Umbilical cord (tissue), 2 donors: Measurements from ENCODE around the gene NCOA3. TPM values are rescaled to one million over a fixed set of nuclear protein-coding genes. Genes with fewer than 3 reads are reported as not detected.
A peak's percentile ranks its signal among the peaks of the same experiment; 100 is the strongest.
"Not testable (repeated sequence)": the region's sequence is repeated elsewhere in the genome, so short reads cannot be mapped to it uniquely, and the experiment has no call there.

Experiments used
- DNase-seq: peaks from one replicate; pipeline ENCODE4 v3.0.0-alpha.2; 2015; ENCODE audit warnings: low spot score
- total RNA-seq: library from RNA; depleted of rRNA; stranded (reverse); fragments of >200 nt; gene quantifications from one replicate; pipeline ENCODE4 v1.2.3, GENCODE V29; 2014; ENCODE audit warnings: low replicate concordance; ENCODE audit not compliant: insufficient read depth

The NCOA3 gene
- total RNA-seq, 1 donor from 2014 or later: 31.5 TPM

DNA sequence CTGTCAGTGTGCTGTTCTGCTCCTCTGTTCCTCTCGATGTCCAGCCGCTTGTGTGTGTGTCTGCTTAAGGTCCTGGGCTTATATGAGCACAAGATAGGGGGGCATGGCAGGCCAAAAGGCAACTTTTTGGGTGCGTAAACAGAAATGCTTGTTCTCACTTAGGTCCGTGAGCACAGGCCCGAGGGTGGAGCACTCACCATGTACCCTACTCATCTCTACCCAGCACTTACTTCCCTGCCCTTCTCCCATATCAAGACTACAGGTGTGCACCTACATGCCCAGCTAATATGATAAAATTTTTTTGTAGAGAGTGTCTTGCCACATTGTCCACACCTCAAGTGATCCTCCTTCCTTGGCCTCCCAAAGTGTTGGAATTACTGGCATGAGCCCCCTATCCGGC lies 34.3 kb downstream of the NCOA3 start:
- DNase-seq: no peak

DNA sequence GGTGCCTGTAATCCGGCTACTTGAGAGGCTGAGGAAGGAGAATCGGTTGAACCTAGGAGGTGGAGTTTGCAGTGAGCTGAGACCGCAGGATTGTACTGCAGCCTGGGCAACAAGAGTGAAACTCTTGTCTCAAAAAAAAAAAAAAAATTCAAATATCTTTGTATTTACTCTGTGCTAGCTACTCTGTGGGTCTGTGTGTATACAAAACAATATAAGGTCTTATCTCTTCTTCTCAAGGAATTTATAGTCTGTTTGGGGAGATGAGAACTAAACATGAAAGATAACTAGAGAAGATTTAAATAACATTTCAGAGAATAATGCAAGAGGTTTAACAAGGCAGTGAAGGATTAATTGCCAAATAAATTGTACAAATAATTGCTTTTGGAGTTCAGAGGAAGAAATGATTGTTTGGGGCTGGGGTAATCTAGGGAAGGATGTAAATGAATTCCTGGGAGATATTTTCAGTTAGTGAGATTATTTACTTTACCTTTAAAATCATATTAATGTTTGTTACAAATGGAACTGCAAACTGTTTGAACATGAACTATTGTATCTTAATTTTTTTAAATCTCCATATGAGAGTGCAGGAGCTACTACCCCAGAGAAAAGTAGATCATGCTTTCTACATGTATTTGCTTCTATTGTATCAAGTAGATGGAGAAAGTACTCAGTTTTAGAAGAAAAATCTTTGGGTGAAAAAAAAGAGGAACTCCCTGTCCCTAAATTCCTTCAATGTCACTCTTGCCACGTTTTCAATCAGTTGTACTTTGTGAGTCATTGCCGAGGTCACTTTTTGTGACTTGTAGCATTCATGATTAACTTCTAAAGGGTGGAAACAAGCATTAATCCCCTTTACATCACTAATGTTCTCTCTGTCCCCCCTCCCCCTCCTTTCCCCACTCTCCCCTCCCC lies 39.0 kb downstream of the NCOA3 start:
- DNase-seq: no peak

- DNase-seq: no peak
These were observed 39.8 kb downstream of the NCOA3 start for GRCh38 chr20:47541355-47541922.

GRCh38 chr20:47543006-47543431 lies 41.3 kb downstream of the NCOA3 start:
- DNase-seq: no peak

- no peak for DNase-seq
These were observed 42.6 kb downstream of the NCOA3 start for GRCh38 chr20:47544240-47544639.

DNA sequence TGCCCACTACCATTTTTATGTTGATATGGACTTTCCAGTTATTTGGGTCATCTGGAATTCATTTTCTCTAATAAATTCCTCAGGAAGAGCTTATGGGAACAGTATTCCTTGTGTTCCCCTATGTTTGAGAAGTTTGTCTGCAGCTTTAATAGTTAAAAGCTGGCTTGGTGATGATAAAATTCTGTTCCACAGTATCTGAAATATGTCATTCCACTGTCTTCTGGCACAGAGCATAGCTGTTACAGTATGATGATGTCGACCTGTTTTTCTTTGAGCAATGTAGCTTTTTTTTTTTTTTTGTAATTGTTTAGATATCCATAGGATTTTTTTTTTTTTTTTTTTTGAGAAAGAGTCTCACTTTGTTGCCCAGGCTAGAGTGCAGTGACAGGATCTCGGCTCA lies 43.2 kb downstream of the NCOA3 start:
- no peak for DNase-seq

DNA sequence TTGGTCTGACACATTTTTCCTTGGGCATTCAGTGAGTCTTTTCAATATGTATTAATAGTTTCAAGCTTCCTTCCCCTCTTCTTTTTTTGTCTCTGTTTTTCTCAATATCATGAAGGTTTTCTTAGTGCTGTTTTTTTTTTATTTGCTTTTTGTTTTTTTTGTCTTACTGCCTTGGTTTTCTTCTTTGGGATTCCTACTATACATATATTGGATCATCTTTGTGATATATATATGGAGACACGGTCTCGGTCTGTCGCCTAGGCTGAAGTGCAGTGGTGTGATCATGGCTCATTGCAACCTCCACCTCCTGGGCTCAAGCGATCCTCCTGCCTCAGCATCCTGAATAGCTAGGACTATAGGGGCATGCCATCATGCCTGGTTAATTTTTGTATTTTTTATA lies 43.8 kb downstream of the NCOA3 start:
- DNase-seq: no peak

- peak; percentile 27 for DNase-seq
These were observed 44.7 kb downstream of the NCOA3 start for GRCh38 chr20:47546184-47547033.

- DNase-seq: no peak
These were observed 45.3 kb downstream of the NCOA3 start for GRCh38 chr20:47547034-47547387.

DNA sequence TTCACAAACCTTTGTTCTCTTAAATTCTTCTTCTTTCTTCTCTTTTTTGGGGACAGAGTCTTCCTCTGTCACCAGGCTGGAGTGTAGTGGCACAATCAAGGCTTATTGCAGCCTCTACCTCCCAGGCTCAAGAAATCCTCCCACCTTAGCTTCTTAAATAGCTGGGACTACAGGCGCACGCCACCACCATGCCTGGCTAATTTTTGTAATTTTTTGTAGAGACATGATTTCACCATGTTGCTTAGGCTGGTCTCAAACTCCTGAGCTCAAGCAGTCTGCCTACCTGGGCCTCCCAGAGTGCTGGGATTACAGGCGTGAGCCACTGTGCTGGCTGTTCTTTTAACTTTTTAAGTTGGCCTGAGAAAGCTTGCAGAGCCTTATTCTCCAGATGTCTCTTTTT lies 48.0 kb downstream of the NCOA3 start:
- DNase-seq: no peak

GRCh38 chr20:47551222-47551621 lies 49.5 kb downstream of the NCOA3 start:
- DNase-seq: no peak

GRCh38 chr20:47551841-47552240 lies 50.2 kb downstream of the NCOA3 start:
- no peak for DNase-seq

DNA sequence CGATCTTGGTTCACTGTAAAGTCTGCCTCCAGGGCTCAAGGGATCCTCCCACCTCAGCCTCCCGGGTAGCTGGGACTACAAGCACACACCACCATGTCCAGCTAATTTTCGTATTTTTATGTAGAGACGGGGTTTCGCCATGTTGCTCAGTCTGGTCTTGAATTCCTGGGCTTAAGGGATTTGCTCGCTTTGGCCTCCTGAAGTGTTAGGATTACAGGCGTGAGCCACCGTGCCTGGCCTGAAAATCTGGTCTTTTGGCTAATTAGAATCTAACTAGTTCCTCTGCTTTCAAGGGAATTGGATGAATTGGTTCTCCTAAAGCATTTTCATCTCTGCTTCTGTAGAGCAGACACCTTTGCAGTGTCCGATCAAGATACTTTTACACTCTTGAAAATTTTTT lies 51.3 kb downstream of the NCOA3 start:
- no peak for DNase-seq

GRCh38 chr20:47553594-47554235 lies 52.0 kb downstream of the NCOA3 start:
- DNase-seq: not testable (repeated sequence)

GRCh38 chr20:47554283-47554682 lies 52.6 kb downstream of the NCOA3 start:
- not testable (repeated sequence) for DNase-seq

GRCh38 chr20:47557218-47557617 lies 55.5 kb downstream of the NCOA3 start:
- no peak for DNase-seq

GRCh38 chr20:47557791-47558190 lies 56.1 kb downstream of the NCOA3 start:
- DNase-seq: no peak

DNA sequence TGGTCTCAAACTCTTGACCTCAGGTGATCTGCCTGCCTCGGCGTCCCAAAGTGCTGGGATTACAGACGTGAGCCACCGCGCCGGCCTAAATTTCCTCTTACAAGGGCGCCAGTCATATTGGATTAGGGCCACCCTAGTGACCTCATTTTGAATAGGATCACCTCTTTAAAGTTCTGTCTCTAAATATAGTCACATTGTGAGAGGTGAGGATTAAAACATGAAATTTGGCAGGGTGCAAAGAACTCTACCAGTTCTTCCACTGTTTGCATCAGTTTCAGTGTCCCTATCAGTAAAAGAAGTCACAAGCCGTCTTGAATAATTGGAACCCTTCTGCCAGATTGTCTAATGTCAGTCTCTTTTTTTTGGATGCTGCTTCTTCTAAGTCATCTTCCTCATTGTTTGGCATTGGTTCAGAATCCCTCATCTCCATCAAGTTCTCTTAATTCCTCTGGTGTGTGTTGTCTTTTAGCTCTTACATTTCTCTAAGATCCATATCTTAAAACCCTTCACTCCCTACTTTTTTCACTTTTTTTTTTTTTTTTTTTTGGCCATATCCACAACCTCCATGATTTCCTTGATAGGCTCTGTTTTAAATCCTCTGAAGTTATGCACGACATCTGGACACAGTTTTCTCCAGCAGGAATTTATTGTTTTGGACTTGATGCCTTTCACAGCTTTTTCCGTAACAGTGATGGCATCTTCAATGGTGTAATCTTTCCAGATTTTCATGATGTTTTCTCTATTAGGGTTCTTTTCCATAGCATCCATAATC lies 56.8 kb downstream of the NCOA3 start:
- peak; percentile 53 for DNase-seq

GRCh38 chr20:47559141-47559540 lies 57.5 kb downstream of the NCOA3 start:
- DNase-seq: peak; percentile 69

DNA sequence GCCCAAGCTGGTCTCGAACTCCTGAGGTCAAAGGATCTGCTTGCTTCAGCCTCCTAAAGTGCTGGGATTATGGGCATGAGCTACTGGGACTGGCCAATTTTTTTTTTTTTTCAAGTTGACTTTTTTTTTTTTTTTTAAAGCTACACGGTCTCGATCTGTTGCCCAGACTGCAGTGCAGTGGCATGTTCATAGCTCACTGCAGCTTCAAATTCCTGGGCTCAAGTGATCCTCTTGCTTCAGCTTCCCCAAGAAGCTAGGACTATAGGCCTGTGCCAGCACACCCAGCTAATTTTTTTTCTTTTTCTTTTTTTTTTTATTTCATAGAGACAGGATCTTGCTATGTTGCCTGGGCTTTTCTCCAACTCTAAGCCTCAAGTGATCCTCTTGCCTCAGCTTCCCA lies 59.5 kb downstream of the NCOA3 start:
- DNase-seq: peak; percentile 96
